Heart right ventricle (tissue), 16 donors: ENCODE results near the gene STOML1. TPM values are rescaled to one million over a fixed set of nuclear protein-coding genes. Genes with fewer than 3 reads are reported as not detected.

ENCODE experiments used
- ATAC-seq, 8 donors: fragments of 200-7000 bp; cut with Tn5 transposase; one replicate each; pipeline ENCODE4 v1.9.1; 2020; ENCODE audit warnings: mild to moderate bottlenecking in 8 of 8, moderate library complexity in 8 of 8, moderate number of reproducible peaks in 1 of 8
- DNase-seq, 2 donors: peaks; one replicate each; pipeline ENCODE4 v3.0.0-alpha.2; 2020
- H3K27ac ChIP-seq, 10 donors: fragments of 200-600 bp; sonication (generic) in 2 of 10; one replicate each; pipeline versions ENCODE4 v1.5.0 to v1.8.0; 2020 to 2022; ENCODE audit warnings: mild to moderate bottlenecking in 3 of 10
- H3K27me3 ChIP-seq, 7 donors: fragments of 200-600 bp; one replicate each; pipeline ENCODE4 v1.8.0; 2021 to 2022; ENCODE audit warnings: mild to moderate bottlenecking in 2 of 7
- H3K36me3 ChIP-seq, 9 donors: fragments of 200-600 bp; sonication (generic) in 1 of 9; one replicate each; pipeline versions ENCODE4 v1.5.0 to v1.8.0; 2020 to 2022; ENCODE audit warnings: mild to moderate bottlenecking in 2 of 9
- H3K4me1 ChIP-seq, 9 donors: fragments of 200-600 bp; sonication (generic) in 1 of 9; one replicate each; pipeline versions ENCODE4 v1.5.0 to v1.8.0; 2020 to 2022; ENCODE audit warnings: mild to moderate bottlenecking in 4 of 9
- H3K4me3 ChIP-seq, 10 donors: fragments of 200-600 bp; sonication (generic) in 2 of 10; one replicate each; pipeline versions ENCODE4 v1.5.0 to v1.8.0; 2020 to 2022; ENCODE audit warnings: mild to moderate bottlenecking in 7 of 10, moderate library complexity in 2 of 10
- H3K9me3 ChIP-seq, 11 donors: fragments of 200-600 bp in 10 of 11; sonication (generic) in 2 of 11; one replicate each; pipeline versions ENCODE4 v1.5.0 to v1.8.0; 2013 to 2022; ENCODE audit warnings: mild to moderate bottlenecking in 2 of 11, control low read depth in 1 of 11, moderate library complexity in 1 of 11
- CTCF ChIP-seq, 9 donors: fragments of 200-600 bp; sonication (generic) in 2 of 9; IDR thresholded peaks; one replicate each; pipeline versions ENCODE4 v1.5.0 to v1.8.0; 2021 to 2022; ENCODE audit warnings: antibody characterized with exemption in 9 of 9, mild to moderate bottlenecking in 5 of 9, moderate library complexity in 1 of 9
- WGBS, 2 donors: extraction: QIAGEN DNeasy Blood & Tissue Kit; methylation state at CpG; one replicate each; pipeline ENCODE4 v1.1.7; 2013; ENCODE audit warnings: inconsistent platforms in 1 of 2; 5-methylcytosine and 5-hydroxymethylcytosine counted together
- intact Hi-C, 10 donors: fragments of 100-400 bp; cut with DNase I; formaldehyde crosslinking; loops; one replicate each; pipeline versions ENCODE4 v1.11.1 to v1.14.2; 2022
- polyA plus RNA-seq, 2 donors: library from polyadenylated mRNA; stranded (reverse); fragments of 200-250 nt; gene quantifications; one replicate each; pipeline ENCODE4 v1.2.3, GENCODE V29; 2013
- total RNA-seq, 10 donors: library from RNA; stranded (reverse); fragmentation: NEBNext Ultra II Directional in 3 of 10; extraction: Animal tissue kit (Norgen Biotek cat#: 25700) in 3 of 10; gene quantifications; one replicate each; pipeline versions ENCODE4 v1.2.1 to v1.2.4, GENCODE V29; 2021 to 2023
- donor health status: Arrhythmogenic right ventricular cardiomyopathy.
- donor health status: ischemic (EF 13 %, LVEDD 7.1; RV severe dilation, severe dysfunction).
- donor health status: healthy with polysubstance abuse.
- donor health status: DM: no; HTN: yes; CAD: no.
- donor health status: DM: no; HTN: no; CAD: no.
- donor health status: ischemic (EF 25% LVEDD 6.9; RV normal size, moderate dysfunction).
- donor health status: ischemic (EF 25% LVEDD 5.7; RV mildly dilated, moderate dysfunction).
- donor health status: healthy.
- donor health status: DM: yes; HTN: yes; CAD: no.
- donor health status: Ischemic cardiomyopathy.
- donor health status: ischemic (EF 35%, LVEDD 5.7; RV mildly dilated, moderate dysfunction).
- donor health status: nonischemic (EF 11% LVEDD 7.7; RV severe dilation, severe dysfunction).
- donor health status: DM: yes; HTN: yes; CAD: no.
- donor health status: PGD.
- donor health status: ischemic (EF 29% LVEDD 5.4; RV normal size, mild dysfunction).
- donor health status: nonischemic (EF 23%, LVEDD 6.1; RV moderate dilation, normal function).

The STOML1 gene
- total and polyA plus RNA-seq, 12 donors: 21.1 to 38.4 (median 28.2) TPM

GRCh38 chr15:73959012-73959581 lies 33.0 kb downstream of the STOML1 start:
- Histone ChIP-seq H3K27ac (no peak overlapping the region), H3K9me3 (no peaks in the 10 kb centered on the region), H3K4me1 (peaks cover 0 to 32% (median 14%) of the 10 kb centered on the region in 9 donors), H3K4me3 (no peak overlapping the region), H3K36me3 (no peaks in the 10 kb centered on the region), H3K27me3 (no peaks in the 10 kb centered on the region)
- 66 to 73% methylated on average over 8 of the region's 8 CpGs for WGBS, 2 donors
- TF ChIP-seq CTCF (IDR thresholded peaks at IDR 0.05): no peak
- DNase-seq (no peak), ATAC-seq (no peak)
- intact Hi-C loops: no loop called here

GRCh38 chr15:73957785-73958184 lies 34.3 kb downstream of the STOML1 start:
- Histone ChIP-seq H3K4me1 (peaks cover 5 to 45% (median 26%) of the 10 kb centered on the region in 9 donors), H3K36me3 (no peaks in the 10 kb centered on the region), H3K9me3 (no peaks in the 10 kb centered on the region), H3K27ac (peak overlapping the region in 1 of 10 donors; percentile 27), H3K27me3 (no peaks in the 10 kb centered on the region), H3K4me3 (no peak overlapping the region)
- ATAC-seq (no peak), DNase-seq (no peak)
- 90 to 91% methylated on average over 2 of the region's 2 CpGs for WGBS, 2 donors
- intact Hi-C loops: no loop called here
- no peak for TF ChIP-seq CTCF (IDR thresholded peaks at IDR 0.05)

- 84 to 87% methylated on average over 8 of the region's 8 CpGs for WGBS, 2 donors
- no peaks in the 10 kb centered on the region for H3K9me3 ChIP-seq
- ATAC-seq (no peak), DNase-seq (no peak)
- peak overlapping the region in 3 of 10 donors; percentile 27 to 43 (median 36) for H3K27ac ChIP-seq
- H3K36me3 ChIP-seq: peaks cover 0 to 2% (median 0%) of the 10 kb centered on the region in 9 donors
- peaks cover 6 to 50% (median 31%) of the 10 kb centered on the region in 9 donors for H3K4me1 ChIP-seq
- no peak for TF ChIP-seq CTCF (IDR thresholded peaks at IDR 0.05)
- no peaks in the 10 kb centered on the region for H3K27me3 ChIP-seq
- no peak overlapping the region for H3K4me3 ChIP-seq
- intact Hi-C loops: no loop called here
Measured at GRCh38 chr15:73957276-73957675, 34.8 kb downstream of the STOML1 start.

GRCh38 chr15:73956743-73957135 lies 35.4 kb downstream of the STOML1 start:
- 53 to 74% methylated on average over 9 of the region's 9 CpGs for WGBS, 2 donors
- Histone ChIP-seq H3K27me3 (no peaks in the 10 kb centered on the region), H3K4me3 (no peak overlapping the region), H3K36me3 (peaks cover 0 to 5% (median 0%) of the 10 kb centered on the region in 9 donors), H3K4me1 (peaks cover 11 to 56% (median 36%) of the 10 kb centered on the region in 9 donors), H3K27ac (peak overlapping the region in 4 of 10 donors; percentile 27 to 43 (median 34)), H3K9me3 (no peaks in the 10 kb centered on the region)
- no peak for TF ChIP-seq CTCF (IDR thresholded peaks at IDR 0.05)
- intact Hi-C loops: no loop called here
- DNase-seq (no peak), ATAC-seq (peak in 7 of 8 donors; percentile 22 to 68 (median 35))
